ENCODE data around the gene CEACAM19. TPM values are rescaled to one million over a fixed set of nuclear protein-coding genes. Genes with fewer than 3 reads are reported as not detected.

CEACAM19 gene
- total RNA-seq, 4 donors from 2014 or later = 5.7 to 11.7 (median 8.4) TPM

DNA sequence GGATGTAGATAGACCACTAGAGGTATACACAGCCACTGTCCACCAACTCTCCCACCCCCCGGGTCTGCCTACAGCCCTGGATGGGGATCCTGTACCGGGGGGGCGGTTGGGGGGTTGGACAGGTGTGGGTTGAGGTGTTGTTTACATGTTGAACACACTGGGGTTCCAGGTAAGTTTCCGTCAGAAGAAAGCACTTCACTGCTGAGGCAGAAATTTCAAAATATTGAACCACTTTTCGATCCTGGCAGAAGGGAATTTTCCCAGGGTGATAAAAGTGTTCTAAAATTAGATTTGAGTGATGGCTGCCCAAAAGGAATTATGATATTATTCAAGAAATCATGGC, 21.1 kb downstream of the CEACAM19 start:
- Histone ChIP-seq H3K9me3 (no peaks in the 10 kb centered on the region), H3K4me1 (peaks cover 13% of the 10 kb centered on the region), H3K4me3 (no peak overlapping the region), H3K27ac (no peak overlapping the region), H3K27me3 (peaks cover under 1% of the 10 kb centered on the region), H3K36me3 (no peaks in the 10 kb centered on the region)
- DNase-seq (ENCODE audit: low spot score in 2 of 2) = no peak
- no peak for TF ChIP-seq POLR2AphosphoS5 (IDR thresholded peaks at IDR 0.05)
- TF ChIP-seq EP300 (IDR thresholded peaks at IDR 0.05) = no peak
- TF ChIP-seq, protein P1, sequence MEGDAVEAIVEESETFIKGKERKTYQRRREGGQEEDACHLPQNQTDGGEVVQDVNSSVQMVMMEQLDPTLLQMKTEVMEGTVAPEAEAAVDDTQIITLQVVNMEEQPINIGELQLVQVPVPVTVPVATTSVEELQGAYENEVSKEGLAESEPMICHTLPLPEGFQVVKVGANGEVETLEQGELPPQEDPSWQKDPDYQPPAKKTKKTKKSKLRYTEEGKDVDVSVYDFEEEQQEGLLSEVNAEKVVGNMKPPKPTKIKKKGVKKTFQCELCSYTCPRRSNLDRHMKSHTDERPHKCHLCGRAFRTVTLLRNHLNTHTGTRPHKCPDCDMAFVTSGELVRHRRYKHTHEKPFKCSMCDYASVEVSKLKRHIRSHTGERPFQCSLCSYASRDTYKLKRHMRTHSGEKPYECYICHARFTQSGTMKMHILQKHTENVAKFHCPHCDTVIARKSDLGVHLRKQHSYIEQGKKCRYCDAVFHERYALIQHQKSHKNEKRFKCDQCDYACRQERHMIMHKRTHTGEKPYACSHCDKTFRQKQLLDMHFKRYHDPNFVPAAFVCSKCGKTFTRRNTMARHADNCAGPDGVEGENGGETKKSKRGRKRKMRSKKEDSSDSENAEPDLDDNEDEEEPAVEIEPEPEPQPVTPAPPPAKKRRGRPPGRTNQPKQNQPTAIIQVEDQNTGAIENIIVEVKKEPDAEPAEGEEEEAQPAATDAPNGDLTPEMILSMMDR (IDR thresholded peaks at IDR 0.05) = no peak
- no peak for TF ChIP-seq POLR2A (IDR thresholded peaks at IDR 0.05)
- WGBS = 28% methylated on average over 5 of the region's 5 CpGs

DNA sequence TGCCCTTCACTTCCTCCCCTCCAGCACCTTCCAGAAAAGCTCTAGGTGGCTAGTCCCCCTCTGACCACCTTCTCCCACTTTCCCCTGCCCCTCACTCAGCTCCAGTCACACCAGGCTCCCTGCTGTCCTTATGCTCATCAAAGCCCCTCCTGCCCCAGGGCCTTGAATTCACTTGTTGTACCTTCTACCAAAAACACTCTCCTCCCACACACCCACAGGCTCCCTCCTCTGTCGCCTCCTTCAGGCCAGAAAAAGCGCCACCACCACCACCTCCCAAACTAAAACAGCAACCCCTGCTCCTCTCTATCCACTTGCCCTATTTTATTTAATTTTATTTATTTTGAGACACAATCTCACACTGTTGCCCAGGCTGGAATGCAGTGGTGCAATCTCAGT, 22.9 kb downstream of the CEACAM19 start:
- H3K4me1 ChIP-seq = peaks cover 8% of the 10 kb centered on the region
- no peak for TF ChIP-seq POLR2A (IDR thresholded peaks at IDR 0.05)
- TF ChIP-seq POLR2AphosphoS5 (IDR thresholded peaks at IDR 0.05) = no peak
- no peak for TF ChIP-seq EP300 (IDR thresholded peaks at IDR 0.05)
- TF ChIP-seq, protein P1 (IDR thresholded peaks at IDR 0.05) = no peak
- no peak for DNase-seq (ENCODE audit: low spot score in 2 of 2)
- peaks cover 5% of the 10 kb centered on the region for H3K27me3 ChIP-seq
- no peak overlapping the region for H3K4me3 ChIP-seq
- no peaks in the 10 kb centered on the region for H3K9me3 ChIP-seq
- no peaks in the 10 kb centered on the region for H3K36me3 ChIP-seq
- WGBS = 86% methylated on average over 2 of the region's 2 CpGs
- no peak overlapping the region for H3K27ac ChIP-seq

DNA sequence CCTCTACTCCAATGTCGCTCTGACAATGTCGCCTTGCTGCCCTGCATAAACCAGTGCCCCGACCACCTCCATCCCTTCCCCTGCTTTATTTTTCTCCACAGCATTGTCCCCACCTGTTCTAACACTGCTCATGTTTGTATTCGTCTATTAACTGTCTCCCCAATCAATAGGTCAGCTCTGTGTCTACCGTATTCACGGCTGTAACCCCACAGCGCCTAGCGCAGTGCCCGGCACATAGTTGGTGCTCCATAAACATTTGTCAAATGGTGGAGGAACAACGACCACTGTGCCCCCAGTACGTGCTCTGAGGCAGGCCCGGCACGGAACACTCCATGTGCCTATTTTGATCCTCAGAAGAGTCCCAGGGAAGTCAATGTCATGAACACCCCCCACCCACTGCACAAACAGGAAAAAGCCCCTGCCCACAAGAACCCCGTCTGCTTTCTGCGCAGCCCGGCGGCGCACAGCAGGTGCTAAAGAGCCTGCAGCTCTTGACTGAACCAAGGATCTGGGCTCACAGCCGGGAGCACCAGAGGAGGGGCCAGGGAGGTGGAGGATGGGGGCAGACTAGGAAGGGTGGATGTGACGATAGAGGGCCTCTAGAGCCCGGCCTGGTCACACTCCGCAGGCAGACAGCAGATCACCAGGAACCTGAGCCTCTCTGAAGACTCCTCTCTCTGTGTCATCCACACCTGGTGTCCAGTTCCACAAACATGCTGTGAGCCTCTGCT, 25.8 kb downstream of the CEACAM19 start:
- DNase-seq (ENCODE audit: low spot score in 2 of 2) = no peak
- H3K4me3 ChIP-seq = no peak overlapping the region
- peaks cover 5% of the 10 kb centered on the region for H3K27me3 ChIP-seq
- TF ChIP-seq, protein P1 (IDR thresholded peaks at IDR 0.05) = no peak
- TF ChIP-seq POLR2A (IDR thresholded peaks at IDR 0.05) (no peak), POLR2AphosphoS5 (IDR thresholded peaks at IDR 0.05) (no peak), EP300 (IDR thresholded peaks at IDR 0.05) (no peak)
- H3K4me1 ChIP-seq = peaks cover 4% of the 10 kb centered on the region
- H3K9me3 ChIP-seq = no peaks in the 10 kb centered on the region
- H3K36me3 ChIP-seq = no peaks in the 10 kb centered on the region
- 84% methylated on average over 13 of the region's 22 CpGs for WGBS
- no peak overlapping the region for H3K27ac ChIP-seq

DNA sequence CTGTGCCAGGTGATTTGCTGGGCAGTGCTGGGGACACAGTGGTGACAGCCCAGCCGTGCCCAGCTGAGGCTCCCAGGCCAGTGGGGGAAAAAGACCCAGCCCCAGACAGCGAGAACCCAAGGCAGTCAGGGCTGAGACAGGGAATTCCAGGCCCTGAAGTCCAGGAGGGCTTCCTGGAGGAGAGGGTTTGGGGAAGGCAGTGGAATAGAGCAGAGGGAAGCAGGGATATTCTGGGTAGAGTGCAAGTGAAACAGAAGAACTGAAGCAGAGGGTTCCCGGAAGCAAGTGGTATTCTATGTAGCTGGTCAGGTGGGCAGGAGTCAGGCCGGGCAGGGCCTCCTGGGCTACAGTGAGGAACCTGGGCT, 26.4 kb downstream of the CEACAM19 start:
- Histone ChIP-seq H3K36me3 (no peaks in the 10 kb centered on the region), H3K27me3 (peaks cover 5% of the 10 kb centered on the region), H3K27ac (no peak overlapping the region), H3K4me1 (no peaks in the 10 kb centered on the region), H3K4me3 (no peak overlapping the region), H3K9me3 (no peaks in the 10 kb centered on the region)
- DNase-seq (ENCODE audit: low spot score in 2 of 2) = no peak
- TF ChIP-seq EP300 (IDR thresholded peaks at IDR 0.05) = no peak
- no peak for TF ChIP-seq POLR2AphosphoS5 (IDR thresholded peaks at IDR 0.05)
- TF ChIP-seq, protein P1 (IDR thresholded peaks at IDR 0.05) = no peak
- TF ChIP-seq POLR2A (IDR thresholded peaks at IDR 0.05) = no peak
- WGBS = 86% methylated on average over 4 of the region's 4 CpGs

DNA sequence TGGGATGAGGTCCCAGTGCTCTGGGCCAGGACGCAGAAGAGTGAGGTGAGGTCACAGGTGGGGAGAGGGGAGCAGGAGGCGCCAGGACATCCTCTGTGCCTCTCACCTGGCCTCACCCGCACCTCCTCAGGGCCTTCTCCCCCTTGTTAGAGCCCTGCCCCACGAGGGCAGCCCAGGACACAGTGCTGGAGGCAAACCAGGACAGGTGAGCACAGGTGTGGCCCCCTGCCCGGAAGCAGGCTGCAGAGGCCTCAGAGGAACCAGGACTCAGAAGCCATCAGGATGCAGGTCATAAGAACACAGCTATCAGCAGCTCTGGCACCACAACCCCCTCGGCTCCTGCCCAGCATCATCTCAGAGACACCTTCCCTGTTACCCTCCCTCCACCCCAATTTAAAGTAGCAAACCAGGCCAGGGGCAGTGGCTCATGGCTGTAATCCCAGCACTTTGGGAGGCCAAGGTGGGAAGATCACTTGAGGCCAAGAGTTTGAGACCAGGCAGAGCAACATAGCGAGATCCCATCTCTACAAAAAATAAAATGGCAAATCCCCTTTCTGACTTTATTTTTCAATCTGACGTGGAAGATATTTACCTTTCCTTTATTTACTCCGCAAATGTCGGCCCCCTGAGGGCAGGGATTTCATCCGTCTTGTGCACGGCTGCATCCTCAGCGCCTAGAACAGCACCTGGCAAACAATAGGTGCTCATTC, 27.4 kb downstream of the CEACAM19 start, which contains the start of gene CEACAM16:
CEACAM16 (plus strand) TSS at position 660 of the 710 bp plus-strand sequence. CDS start 2,306 bp downstream, outside the sequence.
- 86% methylated on average over 10 of the region's 13 CpGs for WGBS
- DNase-seq (ENCODE audit: low spot score in 2 of 2) = no peak
- TF ChIP-seq EP300 (IDR thresholded peaks at IDR 0.05) = no peak

More for the DNA sequence above, 27.4 kb downstream of the CEACAM19 start, which contains the start of gene CEACAM16:
- H3K4me1 ChIP-seq = no peaks in the 10 kb centered on the region
- H3K36me3 ChIP-seq = no peaks in the 10 kb centered on the region
- H3K27me3 ChIP-seq = peaks cover 5% of the 10 kb centered on the region
- H3K9me3 ChIP-seq = no peaks in the 10 kb centered on the region
- no peak within 1 kb of the TSS for H3K27ac ChIP-seq
- H3K4me3 ChIP-seq = no peak within 1 kb of the TSS

All from suprapubic skin (tissue), 4 donors.